CD8-positive, alpha-beta memory T cell (primary cell): ENCODE results near the gene BEND6. TPM values are rescaled to one million over a fixed set of nuclear protein-coding genes. Genes with fewer than 3 reads are reported as not detected.

ENCODE experiments used
- CTCF ChIA-PET: fragments of 350-600 bp; sonication (Branson Sonifier 250); formaldehyde crosslinking; loops from one replicate; lab custom pipeline; 2021; ENCODE audit warnings: antibody characterized with exemption; lab: Charles Lee
- POLR2A ChIA-PET: fragments of 350-600 bp; sonication (Branson Sonifier 250); formaldehyde crosslinking; loops from one replicate; lab custom pipeline; 2021; ENCODE audit warnings: antibody characterized with exemption; lab: Charles Lee
- DNase-seq, 5 donors: peaks; one replicate each; pipeline versions ENCODE4 v3.0.0 to v3.0.0-alpha.2; 2020 to 2022; ENCODE audit warnings: mixed read lengths in 1 of 5
- H3K27ac ChIP-seq: one replicate; pipeline ENCODE4 v1.7.0; 2013; ENCODE audit warnings: low read depth, mild to moderate bottlenecking, low read length, moderate library complexity
- H3K27me3 ChIP-seq: 2 replicates; pipeline ENCODE4 v1.7.0; 2013; ENCODE audit warnings: low read length, mild to moderate bottlenecking; ENCODE audit not compliant: insufficient read depth, poor library complexity, severe bottlenecking
- H3K36me3 ChIP-seq: 2 replicates; pipeline ENCODE4 v1.7.0; 2013; ENCODE audit warnings: mild to moderate bottlenecking, low read length, moderate library complexity; ENCODE audit not compliant: insufficient read depth
- H3K4me1 ChIP-seq: 2 replicates; pipeline ENCODE4 v1.7.0; 2013; ENCODE audit warnings: mild to moderate bottlenecking, low read length, moderate library complexity; ENCODE audit not compliant: insufficient read depth
- H3K4me3 ChIP-seq: 2 replicates; pipeline ENCODE4 v1.7.0; 2013; ENCODE audit warnings: mild to moderate bottlenecking, low read length
- H3K9me3 ChIP-seq: 2 replicates; pipeline ENCODE4 v1.7.0; 2013; ENCODE audit warnings: mild to moderate bottlenecking, low read length
- H3K27ac Mint-ChIP-seq, 8 donors: one replicate each; pipeline ENCODE4 v1.8.0; 2020 to 2021; ENCODE audit warnings: mixed read lengths in 8 of 8, mild to moderate bottlenecking in 6 of 8, inconsistent platforms in 3 of 8, moderate library complexity in 3 of 8
- H3K27me3 Mint-ChIP-seq, 2 donors: one replicate each; pipeline ENCODE4 v1.8.0; 2020 to 2021; ENCODE audit warnings: mixed read lengths in 2 of 2, mild to moderate bottlenecking in 1 of 2, moderate library complexity in 1 of 2
- H3K36me3 Mint-ChIP-seq, 3 donors: one replicate each; pipeline ENCODE4 v1.8.0; 2020 to 2021; ENCODE audit warnings: mixed read lengths in 3 of 3, inconsistent platforms in 1 of 3, mild to moderate bottlenecking in 1 of 3
- H3K4me1 Mint-ChIP-seq, 3 donors: one replicate each; pipeline ENCODE4 v1.8.0; 2020 to 2021; ENCODE audit warnings: mixed read lengths in 3 of 3, inconsistent platforms in 1 of 3, mild to moderate bottlenecking in 1 of 3
- H3K4me3 Mint-ChIP-seq, 7 donors: one replicate each; pipeline ENCODE4 v1.8.0; 2020 to 2021; ENCODE audit warnings: mixed read lengths in 7 of 7, mild to moderate bottlenecking in 6 of 7, moderate library complexity in 4 of 7, inconsistent platforms in 2 of 7
- H3K9me3 Mint-ChIP-seq, 5 donors: one replicate each; pipeline ENCODE4 v1.8.0; 2020 to 2022; ENCODE audit warnings: mixed read lengths in 5 of 5, mild to moderate bottlenecking in 3 of 5, moderate library complexity in 2 of 5, inconsistent platforms in 1 of 5
- polyA plus RNA-seq: library from polyadenylated mRNA; unstranded; fragments of 300-500 nt; fragmentation: Illumina TruSeq; gene quantifications from one replicate; pipeline ENCODE4 v1.2.3, GENCODE V29; 2021
- total RNA-seq, 2 experiments: library from RNA; stranded (reverse); gene quantifications; one replicate each; pipeline ENCODE4 v1.2.3, GENCODE V29; 2021

The BEND6 gene
- total and polyA plus RNA-seq, 3 experiments from 2014 or later, result 0.60 TPM; not detected in 2

DNA sequence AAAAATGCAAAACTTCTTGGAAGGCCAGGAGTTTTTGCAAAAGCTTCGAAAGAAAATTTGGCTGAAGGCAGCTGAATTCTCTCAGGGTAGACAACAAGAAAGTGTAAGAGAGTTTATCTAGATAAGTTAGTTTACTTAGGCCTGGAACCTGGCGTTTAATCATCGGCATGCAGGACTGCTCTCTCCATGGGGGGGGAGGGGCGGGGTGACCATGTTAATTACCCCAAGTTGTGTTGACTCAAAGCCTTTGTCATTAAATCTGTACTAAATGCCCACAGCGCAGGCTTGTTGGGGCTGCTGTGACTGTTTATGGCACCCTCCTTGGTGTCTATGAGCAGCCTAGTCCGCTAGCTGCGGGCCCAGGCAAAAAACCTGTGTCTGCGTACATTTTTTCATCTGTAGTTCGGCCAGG lies 115.0 kb downstream of the BEND6 start:
- ChIA-PET POLR2A (no interaction called here), CTCF (no interaction called here)
- no peak for DNase-seq
- H3K27me3 ChIP-seq, result no peaks in the 10 kb centered on the region
- Mint-ChIP-seq H3K9me3 (no peaks in the 10 kb centered on the region), H3K4me3 (no peak overlapping the region), H3K27ac (no peak overlapping the region), H3K36me3 (peaks cover 0 to 21% (median 10%) of the 10 kb centered on the region in 3 donors), H3K27me3 (no peaks in the 10 kb centered on the region), H3K4me1 (peaks cover 0 to under 1% (median 0%) of the 10 kb centered on the region in 3 donors)
- no peaks in the 10 kb centered on the region for H3K36me3 ChIP-seq
- no peaks in the 10 kb centered on the region for H3K9me3 ChIP-seq
- no peak overlapping the region for H3K4me3 ChIP-seq
- H3K27ac ChIP-seq, result no peak overlapping the region
- no peaks in the 10 kb centered on the region for H3K4me1 ChIP-seq

DNA sequence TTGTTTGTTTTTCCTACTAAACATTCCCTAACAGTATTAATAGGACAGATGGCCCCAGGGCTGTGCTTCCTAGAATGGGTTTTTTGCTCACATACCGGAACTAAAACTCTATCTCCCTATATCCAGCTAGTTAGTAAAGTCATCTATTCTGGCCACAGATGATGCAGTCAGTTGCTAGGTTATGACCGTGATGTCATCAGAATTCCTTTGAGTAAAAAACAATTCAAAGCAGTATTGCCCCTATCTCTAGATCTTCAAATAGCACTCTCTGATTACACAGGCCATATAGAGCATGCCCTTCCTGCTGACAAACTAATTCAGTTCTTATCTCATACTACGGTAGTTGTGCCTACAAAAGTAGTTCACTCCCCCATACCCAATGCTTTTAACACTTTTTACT lies 117.2 kb downstream of the BEND6 start:
- POLR2A ChIA-PET, result no interaction called here
- peaks cover 0 to 10% (median 5%) of the 10 kb centered on the region in 3 donors for H3K36me3 Mint-ChIP-seq

DNA sequence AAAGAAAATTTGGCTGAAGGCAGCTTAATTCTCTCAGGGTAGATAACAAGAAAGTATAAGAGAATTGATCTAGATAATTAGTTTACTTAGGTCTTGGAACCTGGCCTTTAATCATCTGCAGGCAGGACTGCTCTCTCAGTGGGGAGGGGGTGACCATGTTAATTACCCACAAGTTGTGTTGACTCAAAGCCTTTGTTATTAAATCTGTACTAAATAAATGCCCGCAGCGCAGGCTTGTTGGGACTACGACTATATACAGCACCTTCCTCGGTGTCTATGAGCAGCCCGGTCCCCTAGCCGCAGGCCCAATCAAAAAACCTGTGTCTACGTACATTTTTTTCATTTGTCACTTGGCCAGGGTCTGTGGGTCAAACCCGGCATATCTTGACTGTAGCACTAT lies 119.5 kb downstream of the BEND6 start:
- no peak overlapping the region for H3K4me3 Mint-ChIP-seq
- Histone ChIP-seq H3K27ac (no peak overlapping the region), H3K9me3 (no peaks in the 10 kb centered on the region), H3K27me3 (no peaks in the 10 kb centered on the region), H3K4me3 (no peak overlapping the region), H3K36me3 (no peaks in the 10 kb centered on the region), H3K4me1 (no peaks in the 10 kb centered on the region)
- H3K4me1 Mint-ChIP-seq, result no peaks in the 10 kb centered on the region
- peaks cover 2 to 5% (median 5%) of the 10 kb centered on the region in 3 donors for H3K36me3 Mint-ChIP-seq
- H3K9me3 Mint-ChIP-seq, result no peaks in the 10 kb centered on the region
- no peak for DNase-seq
- no peak overlapping the region for H3K27ac Mint-ChIP-seq
- ChIA-PET CTCF (no interaction called here), POLR2A (no interaction called here)
- H3K27me3 Mint-ChIP-seq, result no peaks in the 10 kb centered on the region

More for the DNA sequence above, 117.2 kb downstream of the BEND6 start:
- CTCF ChIA-PET, result no interaction called here
- H3K36me3 ChIP-seq, result no peaks in the 10 kb centered on the region
- Mint-ChIP-seq H3K4me3 (no peak overlapping the region), H3K9me3 (no peaks in the 10 kb centered on the region), H3K4me1 (no peaks in the 10 kb centered on the region), H3K27me3 (no peaks in the 10 kb centered on the region), H3K27ac (peak overlapping the region in 1 of 8 donors; percentile 32)
- no peak overlapping the region for H3K27ac ChIP-seq
- no peaks in the 10 kb centered on the region for H3K4me1 ChIP-seq
- no peak for DNase-seq
- no peaks in the 10 kb centered on the region for H3K27me3 ChIP-seq
- no peak overlapping the region for H3K4me3 ChIP-seq
- H3K9me3 ChIP-seq, result no peaks in the 10 kb centered on the region

DNA sequence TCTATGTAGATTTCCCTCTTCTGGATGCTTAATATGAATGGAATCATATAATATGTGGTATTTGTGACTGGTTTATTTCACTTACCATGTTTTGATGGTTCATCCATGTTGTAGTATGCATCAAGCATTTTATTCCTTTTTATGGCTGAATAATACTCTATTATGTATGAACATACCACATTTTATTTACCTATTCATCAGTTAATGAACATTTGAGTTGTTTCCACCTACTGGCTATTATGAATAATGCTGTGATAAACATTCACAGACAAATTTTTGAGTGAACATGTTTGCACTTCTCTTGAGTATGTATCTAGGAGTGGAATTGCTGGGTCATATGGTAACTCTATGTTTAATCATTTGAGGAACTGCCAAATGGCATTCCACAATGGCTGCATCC lies 120.2 kb downstream of the BEND6 start:
- DNase-seq, result no peak
- POLR2A ChIA-PET, result no interaction called here
- no peaks in the 10 kb centered on the region for H3K4me1 ChIP-seq
- no peaks in the 10 kb centered on the region for H3K4me1 Mint-ChIP-seq
- no peaks in the 10 kb centered on the region for H3K27me3 ChIP-seq
- peaks cover 2 to 6% (median 5%) of the 10 kb centered on the region in 3 donors for H3K36me3 Mint-ChIP-seq
- no peaks in the 10 kb centered on the region for H3K36me3 ChIP-seq
- no peaks in the 10 kb centered on the region for H3K27me3 Mint-ChIP-seq
- H3K27ac ChIP-seq, result no peak overlapping the region
- peaks cover 0 to 1% (median 1%) of the 10 kb centered on the region in 5 donors for H3K9me3 Mint-ChIP-seq
- no peak overlapping the region for H3K4me3 Mint-ChIP-seq
- no peaks in the 10 kb centered on the region for H3K9me3 ChIP-seq
- no peak overlapping the region for H3K27ac Mint-ChIP-seq
- CTCF ChIA-PET, result no interaction called here
- no peak overlapping the region for H3K4me3 ChIP-seq

Other genes with a start within 250 kb of the BEND6 start
- gene KIAA1586, start 91.6 kb downstream of the BEND6 start, total RNA-seq, result 10 to 100 TPM; 18.5 to 19.0 TPM
- gene KIAA1586, start 91.6 kb downstream of the BEND6 start, polyA plus RNA-seq, result 8.1 TPM
- 10 to 100 TPM; 47.4 to 48.7 TPM for gene ZNF451, start 135.1 kb downstream of the BEND6 start, total RNA-seq
- 22.1 TPM for gene ZNF451, start 135.1 kb downstream of the BEND6 start, polyA plus RNA-seq
- 10 to 100 TPM; 10.2 to 10.4 TPM for gene BAG2, start 217.2 kb downstream of the BEND6 start, total RNA-seq
- 2.3 TPM for gene BAG2, start 217.2 kb downstream of the BEND6 start, polyA plus RNA-seq